Testis (tissue), 3 donors: Measurements from ENCODE around the gene COL4A1. TPM values are rescaled to one million over a fixed set of nuclear protein-coding genes. Genes with fewer than 3 reads are reported as not detected.

Source experiments
- DNase-seq: peaks from one replicate; pipeline ENCODE4 v3.0.0-alpha.2; 2019
- H3K27ac ChIP-seq, 2 donors: fragments of 200-600 bp; sonication (generic); one replicate each; pipeline ENCODE4 v1.5.1; 2019
- H3K27me3 ChIP-seq: fragments of 200-600 bp; sonication (generic); one replicate; pipeline ENCODE4 v1.5.1; 2019
- H3K36me3 ChIP-seq: fragments of 200-600 bp; sonication (generic); one replicate; pipeline ENCODE4 v1.5.1; 2017; ENCODE audit warnings: low read depth; ENCODE audit errors: missing control alignments
- H3K4me1 ChIP-seq: fragments of 200-600 bp; sonication (generic); one replicate; pipeline ENCODE4 v1.5.1; 2019
- H3K4me3 ChIP-seq, 2 donors: fragments of 200-600 bp; sonication (generic); one replicate each; pipeline ENCODE4 v1.5.1; 2017 to 2019
- H3K9me3 ChIP-seq: fragments of 200-600 bp; sonication (generic); one replicate; pipeline ENCODE4 v1.5.1; 2017
- POLR2A ChIP-seq: fragments of 450-650 bp; IDR thresholded peaks from one replicate; pipeline ENCODE4 v1.6.1; 2017; ENCODE audit warnings: antibody characterized with exemption, mild to moderate bottlenecking, moderate library complexity
- WGBS, 2 donors: methylation state at CpG; one replicate each; pipeline ENCODE4 v1.1.5; 2018; 5-methylcytosine and 5-hydroxymethylcytosine counted together
- intact Hi-C: fragments of 100-400 bp; cut with DNase I; formaldehyde crosslinking; loops from one replicate; pipeline ENCODE4 v1.15.1; 2023; ENCODE audit warnings: low total_unique reads
- polyA plus RNA-seq: library from polyadenylated mRNA; stranded (reverse); fragments of 350-450 nt; fragmentation: Illumina TruSeq; extraction: RNeasy Lipid Tissue Mini Kit (QIAGEN cat#74804); gene quantifications from one replicate; pipeline ENCODE4 v1.2.3, GENCODE V29; 2014; ENCODE audit warnings: low read depth, low replicate concordance; ENCODE audit not compliant: insufficient read depth
- total RNA-seq, 2 donors: library from RNA; depleted of rRNA; stranded (reverse); fragments of >200 nt; gene quantifications; one replicate each; pipeline ENCODE4 v1.2.3, GENCODE V29; 2016
- TF ChIP-seq, protein P1 (sequence below), 3 experiments: fragments of 450-650 bp in 2 of 3; fragments of 200-600 bp in 1 of 3; sonication (generic) in 1 of 3; IDR thresholded peaks; one replicate each; pipeline ENCODE4 v1.5.1; 2016 to 2019; ENCODE audit warnings: antibody characterized with exemption in 3 of 3, mild to moderate bottlenecking in 2 of 3, moderate library complexity in 1 of 3

Gene COL4A1
- total and polyA plus RNA-seq, 3 donors from 2014 or later, result 35.5 to 43.0 (median 39.0) TPM

DNA sequence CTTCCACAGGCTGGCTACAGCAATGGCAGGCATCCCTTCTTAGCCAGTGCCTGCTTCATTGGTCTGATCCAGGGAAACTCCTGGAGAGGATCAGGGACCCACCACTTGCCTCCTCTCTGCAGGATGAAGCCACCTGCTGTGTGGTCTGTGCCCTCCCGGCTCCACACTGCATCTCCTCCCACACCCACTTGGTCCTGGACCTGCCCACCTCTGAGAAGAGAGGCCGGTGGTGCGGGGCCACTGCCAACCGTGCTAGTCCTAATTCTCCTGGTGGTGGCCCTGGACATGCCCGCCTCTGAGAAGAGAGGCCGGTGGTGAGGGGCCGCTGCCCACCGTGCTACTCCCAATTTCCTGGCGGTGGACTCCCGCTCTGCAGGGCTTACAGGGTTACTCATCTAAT lies 98.8 kb downstream of the COL4A1 start:
- Histone ChIP-seq H3K27ac (no peak overlapping the region), H3K27me3 (no peaks in the 10 kb centered on the region), H3K36me3 (no peaks in the 10 kb centered on the region), H3K4me3 (no peak overlapping the region), H3K9me3 (no peaks in the 10 kb centered on the region), H3K4me1 (no peaks in the 10 kb centered on the region)
- 89 to 97% methylated on average over 5 to 10 of the region's 10 CpGs for WGBS, 2 donors
- TF ChIP-seq, protein P1, sequence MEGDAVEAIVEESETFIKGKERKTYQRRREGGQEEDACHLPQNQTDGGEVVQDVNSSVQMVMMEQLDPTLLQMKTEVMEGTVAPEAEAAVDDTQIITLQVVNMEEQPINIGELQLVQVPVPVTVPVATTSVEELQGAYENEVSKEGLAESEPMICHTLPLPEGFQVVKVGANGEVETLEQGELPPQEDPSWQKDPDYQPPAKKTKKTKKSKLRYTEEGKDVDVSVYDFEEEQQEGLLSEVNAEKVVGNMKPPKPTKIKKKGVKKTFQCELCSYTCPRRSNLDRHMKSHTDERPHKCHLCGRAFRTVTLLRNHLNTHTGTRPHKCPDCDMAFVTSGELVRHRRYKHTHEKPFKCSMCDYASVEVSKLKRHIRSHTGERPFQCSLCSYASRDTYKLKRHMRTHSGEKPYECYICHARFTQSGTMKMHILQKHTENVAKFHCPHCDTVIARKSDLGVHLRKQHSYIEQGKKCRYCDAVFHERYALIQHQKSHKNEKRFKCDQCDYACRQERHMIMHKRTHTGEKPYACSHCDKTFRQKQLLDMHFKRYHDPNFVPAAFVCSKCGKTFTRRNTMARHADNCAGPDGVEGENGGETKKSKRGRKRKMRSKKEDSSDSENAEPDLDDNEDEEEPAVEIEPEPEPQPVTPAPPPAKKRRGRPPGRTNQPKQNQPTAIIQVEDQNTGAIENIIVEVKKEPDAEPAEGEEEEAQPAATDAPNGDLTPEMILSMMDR (IDR thresholded peaks at IDR 0.05), result no peak
- no peak for TF ChIP-seq POLR2A
- DNase-seq, result no peak
- intact Hi-C loops, result no loop called here

DNA sequence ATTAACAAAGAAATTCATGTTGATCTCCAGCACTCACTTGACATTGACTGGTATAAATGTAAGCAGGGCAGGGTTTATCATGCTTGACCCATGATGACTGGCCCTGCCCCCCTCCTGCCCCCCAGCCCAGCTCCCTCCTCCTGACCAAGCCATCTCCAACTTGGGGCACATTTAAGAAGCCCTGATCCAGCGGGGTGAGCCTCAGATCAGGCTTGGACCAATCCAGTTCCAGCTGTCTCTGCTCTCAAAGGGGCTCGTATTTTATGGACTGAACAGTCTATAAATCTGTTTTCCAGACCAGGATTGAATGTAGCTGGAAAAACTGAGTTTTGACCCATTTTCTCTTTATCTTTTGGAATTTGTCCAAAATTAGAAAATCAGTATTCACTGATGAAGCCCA lies 100.0 kb downstream of the COL4A1 start:
- Histone ChIP-seq H3K36me3 (no peaks in the 10 kb centered on the region), H3K27me3 (no peaks in the 10 kb centered on the region), H3K4me1 (no peaks in the 10 kb centered on the region), H3K9me3 (no peaks in the 10 kb centered on the region), H3K4me3 (no peak overlapping the region), H3K27ac (no peak overlapping the region)
- DNase-seq, result no peak
- intact Hi-C loops, result no loop called here
- WGBS, 2 donors, result 43 to 94% methylated on average over 1 to 2 of the region's 2 CpGs
- TF ChIP-seq POLR2A, result no peak
- TF ChIP-seq, protein P1 (IDR thresholded peaks at IDR 0.05), result no peak

DNA sequence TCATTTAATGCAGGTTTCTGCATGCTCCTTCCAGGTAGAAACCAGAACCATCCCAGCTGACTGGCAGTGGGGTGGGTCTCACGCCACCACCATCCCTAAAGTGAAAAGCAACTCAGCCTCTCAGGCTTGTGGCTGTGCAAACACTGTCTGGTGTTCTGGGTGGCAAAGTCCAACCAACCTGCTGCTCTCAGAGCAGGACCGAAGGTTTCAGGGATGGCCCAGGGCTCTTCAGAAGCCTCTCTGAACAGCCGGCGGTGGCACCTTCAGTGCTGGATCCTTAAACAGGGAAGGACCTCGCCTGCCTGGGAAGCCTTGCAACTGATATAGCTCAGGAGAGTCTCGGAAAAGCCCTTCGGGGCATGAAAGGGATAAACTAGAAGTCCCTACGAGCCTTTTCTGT lies 100.8 kb downstream of the COL4A1 start:
- no peak for DNase-seq
- Histone ChIP-seq H3K4me3 (no peak overlapping the region), H3K9me3 (no peaks in the 10 kb centered on the region), H3K4me1 (no peaks in the 10 kb centered on the region), H3K27me3 (no peaks in the 10 kb centered on the region), H3K36me3 (no peaks in the 10 kb centered on the region), H3K27ac (no peak overlapping the region)
- intact Hi-C loops, result no loop called here
- no peak for TF ChIP-seq POLR2A
- TF ChIP-seq, protein P1 (IDR thresholded peaks at IDR 0.05), result no peak
- WGBS, 2 donors, result 96 to 98% methylated on average over 8 of the region's 8 CpGs

DNA sequence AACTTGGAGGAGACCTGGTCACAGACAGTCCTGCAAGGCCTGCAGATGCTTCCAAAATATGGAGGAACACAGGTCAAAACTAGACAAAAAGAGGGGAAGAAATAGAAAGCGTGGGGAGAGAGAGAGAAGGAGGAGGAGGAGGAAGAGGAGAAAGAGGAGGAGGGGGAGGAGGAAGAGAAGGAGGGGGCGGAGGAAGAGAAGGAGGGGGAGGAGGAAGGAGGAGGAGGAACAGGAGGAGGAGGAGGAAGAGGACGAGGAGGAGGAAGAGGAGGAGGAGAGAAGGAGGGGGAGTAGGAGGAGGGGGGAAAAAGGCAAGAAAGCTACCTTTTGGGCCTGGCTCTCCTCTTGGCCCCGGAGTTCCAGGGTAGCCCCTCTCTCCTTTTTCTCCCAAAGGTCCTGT lies 105.8 kb downstream of the COL4A1 start:
- H3K4me3 ChIP-seq, result no peak overlapping the region
- no peaks in the 10 kb centered on the region for H3K4me1 ChIP-seq
- no peaks in the 10 kb centered on the region for H3K36me3 ChIP-seq
- no peaks in the 10 kb centered on the region for H3K9me3 ChIP-seq
- TF ChIP-seq, protein P1 (IDR thresholded peaks at IDR 0.05), result no peak
- no peak for TF ChIP-seq POLR2A
- no peak overlapping the region for H3K27ac ChIP-seq
- H3K27me3 ChIP-seq, result no peaks in the 10 kb centered on the region
- intact Hi-C loops, result no loop called here
- no peak for DNase-seq
- 65 to 77% methylated on average over 4 of the region's 4 CpGs for WGBS, 2 donors

DNA sequence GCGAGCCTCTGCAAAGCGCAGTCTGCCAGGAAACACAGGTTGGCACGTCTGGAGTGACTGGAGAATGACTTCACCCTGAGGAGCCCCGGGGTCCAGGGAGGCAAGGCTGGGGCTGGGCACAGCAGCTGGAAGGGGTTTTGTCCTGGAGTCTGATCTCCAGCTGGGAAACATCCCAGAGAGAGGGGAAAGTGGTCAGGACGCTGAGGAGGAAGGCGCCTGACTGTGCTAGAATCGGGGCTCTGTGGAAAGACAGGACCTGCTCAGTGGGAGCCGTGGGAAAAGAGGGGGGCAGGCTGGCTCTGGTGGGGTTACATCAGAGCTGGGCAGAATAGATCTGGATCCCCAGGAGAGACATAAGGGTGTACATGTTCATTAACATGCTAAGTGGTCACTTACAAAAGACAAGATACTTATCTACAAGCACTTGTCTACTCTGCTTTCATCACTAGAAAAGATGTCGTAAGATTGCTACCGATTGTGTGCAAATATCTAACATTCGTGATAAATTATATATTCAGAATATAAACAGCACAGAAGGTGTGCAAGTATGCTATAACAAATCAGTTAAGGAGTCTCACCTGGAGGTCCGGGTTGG lies 106.6 kb downstream of the COL4A1 start:
- H3K27ac ChIP-seq, result no peak overlapping the region
- H3K4me1 ChIP-seq, result no peaks in the 10 kb centered on the region
- 76 to 82% methylated on average over 11 to 12 of the region's 12 CpGs for WGBS, 2 donors
- no peaks in the 10 kb centered on the region for H3K9me3 ChIP-seq
- DNase-seq, result no peak
- no peak overlapping the region for H3K4me3 ChIP-seq
- TF ChIP-seq POLR2A, result no peak
- TF ChIP-seq, protein P1 (IDR thresholded peaks at IDR 0.05), result no peak
- no peaks in the 10 kb centered on the region for H3K27me3 ChIP-seq
- intact Hi-C loops, result no loop called here
- H3K36me3 ChIP-seq, result no peaks in the 10 kb centered on the region
